Inflammatory macrophage treated with lipopolysaccharide for 4 hours (primary cell): ENCODE measurements around the gene GBP1.

Experiments used
- DNase-seq: peaks from one replicate; pipeline ENCODE4 v3.0.0-alpha.2; 2020

Gene GBP1

DNA sequence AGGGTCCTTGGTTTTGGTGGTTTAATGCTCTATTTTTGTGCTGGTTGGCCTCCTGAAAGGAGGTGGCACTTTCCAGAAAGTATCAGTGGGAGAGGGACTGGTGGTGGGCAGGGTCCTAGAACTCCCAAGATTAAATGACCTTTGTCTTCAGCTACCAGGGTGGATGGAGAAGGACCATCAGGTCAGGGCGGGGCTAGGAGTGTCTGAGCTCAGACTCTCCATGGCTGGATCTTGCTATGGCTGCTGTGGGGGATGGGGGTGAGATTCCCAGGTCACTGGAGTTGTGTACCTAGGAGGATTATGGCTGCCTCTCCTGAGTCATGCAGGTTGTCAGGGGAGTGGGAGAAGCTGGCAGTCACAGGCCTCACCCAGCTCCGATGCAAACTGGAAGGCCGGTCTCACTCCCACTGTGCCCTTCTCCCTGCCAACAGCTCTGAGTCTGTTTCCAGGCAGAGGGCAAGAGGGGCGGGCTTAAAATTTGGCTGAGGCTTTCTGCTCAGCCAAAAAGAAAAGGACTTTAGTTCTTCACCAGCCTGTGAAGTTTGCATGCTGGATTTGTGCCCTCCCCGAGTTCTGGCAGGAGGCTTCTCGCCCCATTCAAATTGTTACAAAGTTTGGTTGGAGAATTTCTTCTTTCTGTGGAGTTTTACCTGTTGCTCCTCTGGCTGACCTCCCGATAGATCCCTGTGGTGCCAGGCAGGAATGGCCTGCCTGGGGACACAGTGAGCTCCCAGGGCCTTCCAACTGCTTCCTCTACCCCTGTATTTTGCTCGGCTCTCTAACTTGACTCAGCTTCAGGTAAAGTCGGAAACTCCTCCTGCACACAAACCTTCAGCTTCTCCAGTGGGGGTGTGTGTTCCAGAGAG is 59.5 kb downstream of the GBP1 start:
- DNase-seq = no peak
